Lower leg skin (tissue), 4 donors: ENCODE data around the gene PAK4. TPM values are rescaled to one million over a fixed set of nuclear protein-coding genes. Genes with fewer than 3 reads are reported as not detected.
"Not testable (repeated sequence)": the region's sequence is repeated elsewhere in the genome, so short reads cannot be mapped to it uniquely, and the experiment has no call there.

Source experiments
- DNase-seq, 2 donors: peaks; one replicate each; pipeline ENCODE4 v3.0.0-alpha.2; 2019; ENCODE audit warnings: low spot score in 2 of 2
- H3K4me3 ChIP-seq: fragments of 200-600 bp; sonication (generic); 2 replicates; pipeline ENCODE4 v1.5.1; 2017; ENCODE audit warnings: mild to moderate bottlenecking, low read depth; ENCODE audit not compliant: poor library complexity, severe bottlenecking
- CTCF ChIP-seq, 3 donors: fragments of 450-650 bp; IDR thresholded peaks; one replicate each; pipeline ENCODE4 v1.5.1; 2016; ENCODE audit warnings: antibody characterized with exemption in 3 of 3, mild to moderate bottlenecking in 3 of 3, moderate library complexity in 2 of 3
- POLR2A ChIP-seq, 2 donors: fragments of 450-650 bp; IDR thresholded peaks; one replicate each; pipeline ENCODE4 v1.6.1; 2016 to 2017; ENCODE audit warnings: antibody characterized with exemption in 2 of 2, mild to moderate bottlenecking in 1 of 2, moderate library complexity in 1 of 2
- WGBS, 2 donors: methylation state at CpG; one replicate each; pipeline ENCODE4 v1.1.5; 2018; 5-methylcytosine and 5-hydroxymethylcytosine counted together
- intact Hi-C: fragments of 100-400 bp; cut with DNase I; formaldehyde crosslinking; loops from one replicate; pipeline ENCODE4 v1.15.0; 2023; ENCODE audit warnings: low total_unique reads
- total RNA-seq, 4 donors: library from RNA; depleted of rRNA; stranded (reverse); fragments of >200 nt; gene quantifications; one replicate each; pipeline ENCODE4 v1.1.0, GENCODE V29; 2016

The PAK4 gene
- total RNA-seq, 4 donors from 2014 or later: 30.9 to 65.7 (median 40.1) TPM

DNA sequence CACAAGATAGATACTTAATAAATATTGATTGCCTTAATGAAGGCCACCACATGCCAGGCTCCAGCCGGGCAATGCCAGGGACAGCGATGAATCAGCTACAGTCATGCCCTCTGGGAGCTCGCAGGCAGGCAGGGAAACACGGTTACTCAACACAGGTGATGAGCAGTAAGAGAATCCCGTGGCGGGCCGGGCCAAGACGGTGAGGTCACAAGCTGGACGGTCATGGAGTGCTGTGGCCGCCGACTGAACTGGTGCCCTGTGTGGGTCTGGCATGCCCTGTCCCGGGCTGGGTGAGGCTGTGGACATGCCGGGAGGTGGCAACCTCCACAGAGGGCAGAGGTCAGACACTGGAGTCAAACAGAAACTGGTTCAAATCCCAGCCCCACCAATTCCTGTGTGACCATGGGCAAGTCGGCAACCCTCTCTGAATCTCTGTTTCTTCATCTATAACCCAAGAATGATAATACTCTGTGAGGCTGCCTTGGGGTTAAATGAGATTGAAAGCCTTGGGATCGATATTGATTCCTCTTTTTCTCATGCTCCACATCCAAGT is 13.2 kb upstream of the PAK4 start:
- no peak overlapping the region for H3K4me3 ChIP-seq
- DNase-seq: no peak
- TF ChIP-seq POLR2A (IDR thresholded peaks at IDR 0.05): no peak
- TF ChIP-seq CTCF (IDR thresholded peaks at IDR 0.05): no peak
- 56 to 67% methylated on average over 14 to 15 of the region's 15 CpGs for WGBS, 2 donors
- intact Hi-C loops: no loop called here

GRCh38 chr19:39113199-39113598 is 12.4 kb upstream of the PAK4 start:
- DNase-seq: no peak
- WGBS, 2 donors: 72 to 77% methylated on average over 10 of the region's 10 CpGs
- intact Hi-C loops: no loop called here
- no peak overlapping the region for H3K4me3 ChIP-seq
- TF ChIP-seq POLR2A (IDR thresholded peaks at IDR 0.05): no peak
- no peak for TF ChIP-seq CTCF (IDR thresholded peaks at IDR 0.05)

- intact Hi-C loops: loop anchor here (5.0 kb wide), 1 partner anchor 212 kb away; no protein-coding TSS in a partner anchor
- DNase-seq: no peak
- H3K4me3 ChIP-seq: no peak overlapping the region
- TF ChIP-seq CTCF (IDR thresholded peaks at IDR 0.05): no peak
- no peak for TF ChIP-seq POLR2A (IDR thresholded peaks at IDR 0.05)
- WGBS, 2 donors: 82 to 86% methylated on average over 11 of the region's 11 CpGs
Observed at GRCh38 chr19:39115105-39115847, 10.3 kb upstream of the PAK4 start.

- not testable (repeated sequence) for H3K4me3 ChIP-seq, DNase-seq
- intact Hi-C loops: loop anchor here (5.0 kb wide), 1 partner anchor 210 kb away; no protein-coding TSS in a partner anchor
- 80 to 85% methylated on average over 8 of the region's 8 CpGs for WGBS, 2 donors
Observed at GRCh38 chr19:39117023-39117422, 8.6 kb upstream of the PAK4 start.

DNA sequence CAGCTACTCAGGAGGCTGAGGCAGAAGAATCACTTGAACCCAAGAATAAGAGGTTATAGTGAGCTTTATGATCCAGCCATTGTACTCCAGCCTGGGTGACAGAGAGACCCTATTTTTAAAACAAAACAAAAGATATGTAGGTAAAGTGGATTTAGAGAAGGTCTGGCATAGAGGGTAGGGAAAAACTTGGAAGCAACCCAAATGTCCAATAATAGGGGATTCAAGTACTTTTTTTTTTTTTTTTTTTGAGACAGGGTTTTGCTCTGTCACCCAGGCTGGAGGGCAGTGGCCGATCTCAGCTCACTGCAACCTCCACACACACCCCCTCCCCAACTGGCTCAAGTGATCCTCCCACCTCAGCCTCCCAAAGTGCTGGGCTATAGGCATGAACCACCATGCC is 5.8 kb upstream of the PAK4 start:
- WGBS, 2 donors: 81 to 83% methylated on average over 1 of the region's 1 CpG
- TF ChIP-seq CTCF (IDR thresholded peaks at IDR 0.05) (no peak), POLR2A (IDR thresholded peaks at IDR 0.05) (no peak)
- intact Hi-C loops: loop anchor here (5.0 to 10.0 kb wide), 2 partner anchors 65 to 207 kb away; no protein-coding TSS in a partner anchor
- DNase-seq: no peak
- no peak overlapping the region for H3K4me3 ChIP-seq

DNA sequence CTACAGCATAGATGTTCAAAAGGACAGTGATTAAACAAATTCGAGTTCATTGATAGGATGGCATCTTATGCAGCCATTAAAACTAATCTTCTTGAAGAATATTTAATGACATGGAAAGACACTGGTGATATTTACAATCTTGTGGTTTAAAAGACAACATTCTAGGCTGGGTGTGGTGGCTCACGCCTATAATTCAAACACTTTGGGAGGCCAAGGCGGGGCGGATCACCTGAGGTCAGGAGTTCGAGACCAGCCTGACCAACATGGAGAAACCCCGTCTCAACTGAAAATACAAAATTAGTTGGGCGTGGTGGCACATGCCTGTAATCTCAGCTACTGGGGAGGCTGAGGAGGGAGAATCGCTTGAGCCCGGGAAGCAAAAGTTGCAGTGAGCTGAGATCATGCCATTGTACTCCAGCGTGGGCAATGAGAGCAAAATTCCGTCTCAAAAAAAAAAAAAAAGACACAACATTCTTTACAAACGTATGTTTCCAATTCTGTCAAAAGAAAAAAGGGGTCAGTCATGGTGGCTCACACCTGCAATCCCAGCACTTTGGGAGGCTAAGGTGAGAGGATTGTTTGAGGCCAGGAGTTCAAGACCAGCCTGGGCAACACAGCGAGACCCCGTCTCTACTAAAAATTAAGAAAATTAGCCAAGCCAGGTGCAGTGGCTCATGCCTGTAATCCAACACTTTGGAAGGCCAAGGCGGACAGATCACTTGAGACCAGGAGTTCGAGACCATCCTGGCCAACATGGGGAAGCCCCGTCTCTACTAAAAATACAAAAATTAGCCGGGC is 2.5 kb upstream of the PAK4 start:
- DNase-seq: no peak
- TF ChIP-seq CTCF (IDR thresholded peaks at IDR 0.05) (no peak), POLR2A (IDR thresholded peaks at IDR 0.05) (no peak)

More for the DNA sequence above, 2.5 kb upstream of the PAK4 start:
- intact Hi-C loops: loop anchor here (10.0 kb wide), 1 partner anchor 62 kb away; no protein-coding TSS in a partner anchor
- 72 to 76% methylated on average over 18 of the region's 18 CpGs for WGBS, 2 donors
- no peak overlapping the region for H3K4me3 ChIP-seq
